ENCODE results near the gene VAT1L.

VAT1L gene

DNA sequence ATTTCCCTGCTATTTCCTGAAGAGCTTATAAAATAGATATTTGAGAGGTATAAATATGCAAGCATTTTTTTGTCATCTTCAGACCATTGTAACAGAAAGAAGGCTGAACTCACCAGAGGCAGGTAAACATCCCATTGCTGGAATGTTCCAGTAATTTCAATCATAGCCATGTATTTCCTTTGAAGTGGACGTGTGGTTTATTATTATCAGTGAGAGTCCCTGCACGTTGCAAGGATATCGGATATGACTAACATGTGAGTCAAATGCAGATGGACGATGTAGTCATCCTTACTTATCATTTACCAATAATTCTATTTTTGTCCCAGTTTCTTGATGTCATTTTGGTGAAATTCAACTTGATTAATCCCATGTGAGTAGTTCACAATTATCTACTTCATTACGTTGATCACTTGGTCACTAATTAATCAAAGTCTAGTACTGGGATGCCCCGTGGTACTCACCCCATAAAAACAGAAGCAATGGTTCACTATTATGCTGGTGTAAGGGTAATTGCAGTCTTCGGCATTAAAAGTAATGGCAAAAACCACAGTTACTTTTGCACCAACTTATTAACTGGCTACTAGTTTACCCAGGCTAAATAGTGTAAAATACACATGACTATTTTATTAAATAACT is 89.5 kb downstream of the VAT1L start:
- TF ChIP-seq, protein P1, sequence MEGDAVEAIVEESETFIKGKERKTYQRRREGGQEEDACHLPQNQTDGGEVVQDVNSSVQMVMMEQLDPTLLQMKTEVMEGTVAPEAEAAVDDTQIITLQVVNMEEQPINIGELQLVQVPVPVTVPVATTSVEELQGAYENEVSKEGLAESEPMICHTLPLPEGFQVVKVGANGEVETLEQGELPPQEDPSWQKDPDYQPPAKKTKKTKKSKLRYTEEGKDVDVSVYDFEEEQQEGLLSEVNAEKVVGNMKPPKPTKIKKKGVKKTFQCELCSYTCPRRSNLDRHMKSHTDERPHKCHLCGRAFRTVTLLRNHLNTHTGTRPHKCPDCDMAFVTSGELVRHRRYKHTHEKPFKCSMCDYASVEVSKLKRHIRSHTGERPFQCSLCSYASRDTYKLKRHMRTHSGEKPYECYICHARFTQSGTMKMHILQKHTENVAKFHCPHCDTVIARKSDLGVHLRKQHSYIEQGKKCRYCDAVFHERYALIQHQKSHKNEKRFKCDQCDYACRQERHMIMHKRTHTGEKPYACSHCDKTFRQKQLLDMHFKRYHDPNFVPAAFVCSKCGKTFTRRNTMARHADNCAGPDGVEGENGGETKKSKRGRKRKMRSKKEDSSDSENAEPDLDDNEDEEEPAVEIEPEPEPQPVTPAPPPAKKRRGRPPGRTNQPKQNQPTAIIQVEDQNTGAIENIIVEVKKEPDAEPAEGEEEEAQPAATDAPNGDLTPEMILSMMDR (IDR thresholded peaks at IDR 0.05; ENCODE audit: low read depth, low read length) = no peak
- no peak overlapping the region for H3K4me3 ChIP-seq (ENCODE audit: low read depth, low read length)

DNA sequence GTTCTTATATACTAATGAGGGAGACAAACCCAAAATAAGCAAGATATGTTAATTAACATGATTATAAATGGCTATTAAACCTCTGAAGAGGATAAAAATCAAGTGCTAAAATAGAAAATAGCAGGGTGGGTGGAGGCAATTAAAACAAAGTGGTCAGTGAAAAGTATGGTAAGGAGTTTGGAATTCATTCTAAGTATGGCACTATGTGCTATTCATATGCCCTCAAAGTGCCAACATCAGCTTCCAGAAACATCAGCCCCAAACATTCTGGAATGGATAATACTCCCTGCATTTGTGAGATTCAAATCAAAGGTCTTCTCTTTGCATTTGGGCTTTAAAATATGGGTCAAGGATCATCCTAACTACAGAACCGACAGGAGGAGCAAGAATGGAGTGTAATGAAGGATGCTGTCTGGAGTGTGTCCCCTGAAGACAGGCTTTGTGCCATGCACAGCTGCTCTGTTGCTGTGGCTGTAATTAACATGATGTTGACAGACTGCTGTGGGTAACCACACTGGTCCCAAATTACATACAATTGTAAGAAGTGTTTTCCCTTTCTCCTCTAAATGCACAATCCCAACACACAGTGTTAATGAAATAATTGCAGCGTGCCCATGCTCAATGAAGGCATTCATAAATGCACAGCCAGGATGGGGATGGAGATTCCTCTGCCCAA is 93.1 kb downstream of the VAT1L start:
- H3K4me3 ChIP-seq (ENCODE audit: low read depth, low read length) = no peak overlapping the region
- TF ChIP-seq, protein P1 (IDR thresholded peaks at IDR 0.05; ENCODE audit: low read depth, low read length) = no peak

DNA sequence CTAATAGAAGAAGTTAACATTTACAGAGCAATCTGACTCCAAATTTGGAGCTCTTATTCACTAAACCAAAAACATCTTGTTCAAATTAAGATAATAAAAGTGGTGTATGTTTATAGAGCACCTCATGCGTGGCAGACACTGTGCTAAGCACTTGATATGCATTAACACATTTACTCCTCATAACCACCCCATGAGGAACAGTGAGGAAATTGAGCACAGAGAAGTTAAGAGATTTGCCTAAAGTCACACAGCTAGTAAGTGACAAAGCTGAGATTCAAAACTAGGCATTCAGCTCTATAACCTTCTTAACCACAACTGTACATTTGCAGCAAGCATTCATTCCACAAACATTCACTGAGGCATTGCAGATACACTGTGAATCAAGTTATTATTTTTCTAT is 94.0 kb downstream of the VAT1L start:
- no peak overlapping the region for H3K4me3 ChIP-seq (ENCODE audit: low read depth, low read length)
- TF ChIP-seq, protein P1 (IDR thresholded peaks at IDR 0.05; ENCODE audit: low read depth, low read length) = no peak

DNA sequence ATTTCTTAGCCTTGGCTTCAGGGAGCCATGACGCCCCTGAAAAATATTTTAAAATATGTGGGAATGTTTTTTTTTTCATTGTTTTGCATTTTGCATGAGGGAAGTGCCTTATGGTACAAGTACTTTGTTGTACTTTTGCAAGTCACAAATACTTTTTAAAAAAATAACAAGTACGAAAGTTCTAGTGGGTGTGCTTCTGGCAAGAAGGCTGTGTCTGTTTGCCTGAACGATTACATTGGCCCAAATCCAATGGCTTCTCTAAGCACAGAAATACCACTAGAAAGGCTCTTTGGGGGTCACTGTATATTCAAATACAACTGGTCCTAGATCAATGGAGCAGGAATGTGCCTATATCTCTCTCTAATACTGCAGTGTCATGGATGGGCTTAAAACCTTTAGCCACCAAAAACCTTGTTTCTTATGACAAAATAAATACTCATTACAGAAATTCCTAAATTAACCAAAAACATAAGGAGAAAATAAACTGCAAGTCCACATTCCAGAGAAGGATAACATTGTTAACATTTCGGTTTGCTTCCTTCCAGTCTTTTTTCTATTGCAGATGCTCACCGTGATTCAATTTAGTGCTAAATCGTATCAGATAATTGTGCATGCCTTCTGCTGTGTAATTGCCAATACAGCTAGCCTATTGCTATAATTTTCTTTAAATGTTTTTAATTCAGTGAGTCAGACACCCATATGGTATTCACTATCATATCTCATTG is 97.4 kb downstream of the VAT1L start:
- no peak overlapping the region for H3K4me3 ChIP-seq (ENCODE audit: low read depth, low read length)
- TF ChIP-seq, protein P1 (IDR thresholded peaks at IDR 0.05; ENCODE audit: low read depth, low read length) = no peak

DNA sequence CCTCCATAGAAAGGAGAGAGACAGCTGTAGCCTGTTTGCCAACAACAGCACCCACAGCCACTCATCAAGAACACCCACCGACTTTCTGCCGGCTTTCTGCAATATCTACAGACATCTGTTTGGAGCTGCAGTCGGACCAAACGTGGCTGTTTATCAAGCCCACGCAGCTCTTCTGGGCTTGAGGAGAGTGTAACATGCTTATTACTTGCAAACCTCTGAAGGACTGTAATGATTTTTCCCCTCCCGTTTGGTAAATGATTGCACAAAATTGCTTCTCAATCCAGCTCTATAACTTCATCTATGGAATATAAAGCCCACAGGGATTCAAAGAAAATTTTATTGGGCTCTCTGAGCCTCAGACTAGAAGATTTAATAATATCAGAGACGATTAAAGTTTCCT is 100.5 kb downstream of the VAT1L start:
- TF ChIP-seq, protein P1 (IDR thresholded peaks at IDR 0.05; ENCODE audit: low read depth, low read length) = no peak
- H3K4me3 ChIP-seq (ENCODE audit: low read depth, low read length) = no peak overlapping the region

DNA sequence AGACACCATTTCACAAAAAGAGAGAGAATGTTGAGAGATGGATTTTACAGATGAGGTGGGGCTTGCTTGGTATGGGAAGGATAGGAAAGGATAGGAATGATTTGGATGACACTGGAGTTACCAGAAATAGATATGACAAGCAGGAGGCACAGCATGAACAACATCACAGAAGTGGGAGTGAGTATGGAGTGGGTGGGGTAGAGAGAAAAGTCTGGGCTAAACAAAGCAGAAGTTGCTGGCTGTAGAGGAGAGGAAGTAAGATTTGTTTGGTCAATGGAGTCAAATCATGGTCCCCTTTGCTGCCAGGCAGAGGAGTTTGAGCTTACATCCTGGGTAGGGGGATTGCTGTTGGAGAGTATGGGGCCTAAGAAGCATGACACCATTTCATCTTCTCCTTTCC is 101.7 kb downstream of the VAT1L start:
- TF ChIP-seq, protein P1 (IDR thresholded peaks at IDR 0.05; ENCODE audit: low read depth, low read length) = no peak
- H3K4me3 ChIP-seq (ENCODE audit: low read depth, low read length) = no peak overlapping the region

DNA sequence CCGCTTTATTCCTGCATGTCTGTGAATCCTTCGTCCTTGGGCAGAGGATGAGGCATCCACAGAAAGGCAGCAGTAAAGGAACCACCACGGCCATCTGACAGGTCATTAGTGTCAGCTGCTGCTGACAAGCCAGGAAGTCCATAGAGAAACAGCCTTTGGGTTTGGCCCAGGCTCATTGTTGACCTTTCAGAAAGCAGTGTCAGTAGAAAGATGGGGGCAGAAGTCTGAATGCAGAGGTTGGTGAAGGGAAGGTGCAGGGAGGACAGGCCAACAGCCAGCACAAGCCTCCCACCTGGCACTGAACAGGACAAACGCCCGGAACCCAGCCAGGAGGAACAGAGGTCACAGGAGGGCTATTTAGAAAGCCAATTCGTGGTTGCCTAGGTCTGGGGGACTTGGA is 105.8 kb downstream of the VAT1L start:
- TF ChIP-seq, protein P1 (IDR thresholded peaks at IDR 0.05; ENCODE audit: low read depth, low read length) = no peak
- H3K4me3 ChIP-seq (ENCODE audit: low read depth, low read length) = no peak overlapping the region

Data from WI38 (cell line).